Choroid plexus epithelial cell (primary cell): ENCODE results near the gene STK40.
A peak's percentile ranks its signal among the peaks of the same experiment; 100 is the strongest.

Experiments
- DNase-seq: peaks from one replicate; pipeline ENCODE4 v3.0.0-alpha.2; 2010; ENCODE audit warnings: low read depth
- H3K4me3 ChIP-seq: 2 replicates; pipeline ENCODE4 v1.5.1; 2011; ENCODE audit warnings: low read depth, mild to moderate bottlenecking, control low read depth, low read length, moderate library complexity
- CTCF ChIP-seq: conservative IDR thresholded peaks from 2 replicates; pipeline ENCODE4 v1.5.1; 2011; ENCODE audit warnings: low read depth, mild to moderate bottlenecking, control low read depth, inconsistent platforms, low read length, moderate library complexity

Gene STK40

GRCh38 chr1:36320767-36321118 lies 65.0 kb downstream of the STK40 start:
- H3K4me3 ChIP-seq, result peak overlapping the region; percentile 84

DNA sequence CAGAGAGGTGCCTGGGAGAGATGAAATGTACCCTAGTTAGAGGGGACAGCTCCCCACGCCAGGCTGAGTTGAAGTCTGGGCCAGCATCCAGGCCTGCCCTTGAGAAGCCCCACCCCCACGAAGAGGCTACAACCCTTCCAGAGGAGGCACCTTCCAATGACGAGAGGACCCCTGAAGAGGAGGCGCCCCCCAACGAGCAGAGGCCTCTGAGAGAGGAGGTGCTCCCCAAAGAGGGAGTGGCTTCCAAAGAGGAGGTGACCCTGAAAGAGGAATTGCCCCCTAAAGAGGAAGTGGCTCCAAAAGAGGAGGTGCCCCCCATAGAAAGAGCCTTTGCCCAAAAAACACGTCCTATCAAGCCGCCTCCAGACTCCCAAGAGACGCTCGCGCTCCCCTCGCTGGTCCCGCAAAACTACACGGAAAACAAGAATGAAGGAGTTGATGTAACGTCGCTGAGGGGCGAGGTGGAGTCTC lies 65.4 kb downstream of the STK40 start:
- H3K4me3 ChIP-seq, result peak overlapping the region; percentile 84
- no peak for TF ChIP-seq CTCF
- DNase-seq, result peak; percentile 26

More at GRCh38 chr1:36320767-36321118, 65.0 kb downstream of the STK40 start:
- no peak for DNase-seq
- TF ChIP-seq CTCF, result no peak

DNA sequence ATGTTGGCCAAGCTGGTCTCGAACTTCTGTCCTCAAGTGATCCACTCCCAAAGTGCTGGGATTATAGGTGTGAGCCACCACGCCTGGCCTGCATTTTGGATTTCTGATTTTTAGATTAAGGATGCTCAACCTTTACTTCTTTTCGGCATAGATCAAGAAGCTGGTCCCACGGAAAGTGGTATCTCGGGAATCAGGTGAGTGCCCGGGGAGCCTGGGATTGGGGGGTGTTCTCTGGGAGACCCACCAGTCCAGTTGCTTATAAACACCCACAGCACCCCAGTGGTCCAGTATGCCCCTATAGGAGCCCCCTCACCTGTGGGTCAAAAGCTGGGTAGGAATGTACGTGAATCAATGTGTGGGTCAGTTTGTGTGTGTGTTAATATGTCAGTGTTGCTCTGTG lies 76.3 kb downstream of the STK40 start:
- TF ChIP-seq CTCF, result no peak
- no peak for DNase-seq
- H3K4me3 ChIP-seq, result no peak overlapping the region

DNA sequence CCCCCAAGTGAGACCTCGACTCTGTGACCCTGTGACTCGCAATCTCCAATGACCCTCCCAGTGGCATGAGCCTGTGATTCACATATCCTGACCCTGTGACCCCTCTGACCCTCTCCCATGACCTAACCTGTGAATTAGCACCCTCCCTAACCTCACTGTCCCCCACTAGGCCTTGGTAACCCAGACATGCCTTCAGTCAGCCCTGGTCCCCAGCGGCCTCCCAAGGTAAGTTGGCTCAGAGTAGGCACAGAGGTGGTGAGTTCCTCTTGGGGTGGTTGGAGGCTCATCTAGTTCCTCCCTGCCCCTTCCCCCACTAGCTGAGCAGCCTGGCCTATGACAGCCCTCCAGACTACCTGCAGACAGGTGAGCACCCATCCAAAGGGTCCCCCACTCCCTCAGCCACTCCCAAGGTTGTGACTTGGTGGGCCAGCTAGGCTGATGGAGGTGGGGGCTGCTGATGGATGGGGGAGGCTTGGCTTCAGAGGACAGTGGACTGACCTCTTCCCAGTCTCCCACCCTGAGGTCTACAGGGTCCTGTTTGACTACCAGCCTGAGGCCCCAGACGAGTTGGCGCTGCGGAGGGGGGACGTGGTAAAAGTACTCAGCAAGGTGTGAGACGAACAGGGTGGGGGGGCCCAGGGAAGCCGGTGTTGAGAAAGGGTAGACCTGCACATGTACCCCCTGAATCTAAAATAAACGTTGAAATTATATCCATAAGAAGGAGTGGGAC lies 78.0 kb downstream of the STK40 start:
- TF ChIP-seq CTCF, result no peak
- H3K4me3 ChIP-seq, result peak overlapping the region; percentile 63
- DNase-seq, result no peak

DNA sequence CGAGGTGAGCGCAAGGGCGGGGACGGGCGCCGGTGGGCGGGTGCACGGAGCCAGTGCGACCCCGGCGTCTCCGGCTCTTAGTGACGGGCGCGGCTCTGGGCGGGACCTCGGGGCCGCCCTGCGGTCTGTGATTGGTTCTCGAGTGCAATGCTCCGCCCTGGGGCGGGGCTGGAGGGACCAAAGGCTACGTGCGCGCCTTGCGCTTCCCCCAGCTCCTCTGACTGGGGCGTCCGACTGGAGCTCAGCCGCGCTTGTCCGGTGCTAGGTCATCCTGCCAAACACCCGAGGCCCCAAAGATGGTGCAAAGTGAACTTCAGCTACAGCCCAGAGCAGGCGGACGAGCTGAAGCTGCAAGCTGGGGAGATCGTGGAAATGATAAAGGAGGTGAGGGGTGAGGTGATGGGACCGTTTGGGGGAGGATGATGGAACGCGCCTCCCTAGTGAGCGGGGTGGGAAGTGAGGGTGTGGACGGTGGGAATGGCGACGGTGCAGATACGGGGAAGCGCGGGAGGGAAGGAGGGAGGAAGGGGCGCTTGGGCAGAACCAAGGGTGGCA lies 78.7 kb downstream of the STK40 start:
- peak overlapping the region; percentile 63 for H3K4me3 ChIP-seq
- DNase-seq, result peak; percentile 93
- TF ChIP-seq CTCF, result no peak

- peak within 1 kb of the TSS; percentile 63 for H3K4me3 ChIP-seq
- peak; percentile 31 for DNase-seq
- peak; percentile 37 for TF ChIP-seq CTCF
Observed at GRCh38 chr1:36306210-36306901, 79.4 kb downstream of the STK40 start, which contains the start of gene SH3D21. TSS of gene SH3D21 (plus strand) at chr1:36306368. CDS start at chr1:36306421, 53 bp downstream.
